HEK293T (cell line): ENCODE measurements around the gene OTUB1.
"Not testable (repeated sequence)": the region's sequence is repeated elsewhere in the genome, so short reads cannot be mapped to it uniquely, and the experiment has no call there.

ENCODE experiments used
- CTCF ChIA-PET: fragments of 350-600 bp; formaldehyde crosslinking; extraction: SDS; loops from one replicate; lab custom pipeline; 2021; ENCODE audit warnings: antibody characterized with exemption, inconsistent platforms; lab: Yijun Ruan, JAX
- POLR2A ChIA-PET: fragments of 350-600 bp; formaldehyde crosslinking; extraction: SDS; loops from one replicate; lab custom pipeline; 2020; ENCODE audit warnings: antibody characterized with exemption, inconsistent platforms; lab: Yijun Ruan, JAX
- DNase-seq: peaks from one replicate; pipeline ENCODE4 v3.0.0; 2012; ENCODE audit warnings: mixed read lengths; ENCODE audit errors: extremely low spot score
- ARNT ChIP-seq: fragments of 450-650 bp; IDR thresholded peaks from 2 replicates; pipeline ENCODE4 v1.6.1; 2017; ENCODE audit warnings: mild to moderate bottlenecking
- BHLHE40 ChIP-seq: fragments of 450-650 bp; IDR thresholded peaks from 2 replicates; pipeline ENCODE4 v1.6.1; 2016; ENCODE audit warnings: mild to moderate bottlenecking, moderate library complexity, borderline replicate concordance
- CTBP1 ChIP-seq: fragments of 450-650 bp; IDR thresholded peaks from 2 replicates; pipeline ENCODE4 v1.6.1; 2016; ENCODE audit warnings: borderline replicate concordance
- ELF4 ChIP-seq: fragments of 450-650 bp; IDR thresholded peaks from 2 replicates; pipeline ENCODE4 v1.6.1; 2017; ENCODE audit warnings: antibody characterized with exemption
- FOXA1 ChIP-seq: fragments of 450-650 bp; IDR thresholded peaks from 2 replicates; pipeline ENCODE4 v1.6.1; 2016; ENCODE audit warnings: mild to moderate bottlenecking
- FOXK2 ChIP-seq: fragments of 450-650 bp; IDR thresholded peaks from 2 replicates; pipeline ENCODE4 v1.6.1; 2016; ENCODE audit warnings: mild to moderate bottlenecking
- FOXM1 ChIP-seq: fragments of 450-650 bp; IDR thresholded peaks from 2 replicates; pipeline ENCODE4 v1.6.1; 2017; ENCODE audit warnings: mild to moderate bottlenecking, borderline replicate concordance
- HDGF ChIP-seq: fragments of 450-650 bp; IDR thresholded peaks from 2 replicates; pipeline ENCODE4 v1.6.1; 2017; ENCODE audit warnings: antibody characterized with exemption, borderline replicate concordance
- L3MBTL2 ChIP-seq: fragments of 450-650 bp; conservative IDR thresholded peaks from 2 replicates; pipeline ENCODE4 v1.6.1; 2016; ENCODE audit warnings: mild to moderate bottlenecking
- LEF1 ChIP-seq: fragments of 450-650 bp; IDR thresholded peaks from 2 replicates; pipeline ENCODE4 v1.6.1; 2017; ENCODE audit warnings: mild to moderate bottlenecking, borderline replicate concordance
- NFRKB ChIP-seq: fragments of 450-650 bp; IDR thresholded peaks from 2 replicates; pipeline ENCODE4 v1.6.1; 2016; ENCODE audit warnings: mild to moderate bottlenecking, moderate library complexity
- SP1 ChIP-seq: fragments of 450-650 bp; IDR thresholded peaks from 2 replicates; pipeline ENCODE4 v1.6.1; 2017
- SUZ12 ChIP-seq: fragments of 450-650 bp; IDR thresholded peaks from 2 replicates; pipeline ENCODE4 v1.6.1; 2016; ENCODE audit warnings: mild to moderate bottlenecking
- TARDBP ChIP-seq: fragments of 450-650 bp; IDR thresholded peaks from 2 replicates; pipeline ENCODE4 v1.6.1; 2016
- ZNF384 ChIP-seq: fragments of 450-650 bp; IDR thresholded peaks from 2 replicates; pipeline ENCODE4 v1.6.1; 2016
- TF ChIP-seq, protein P1 (sequence below): fragments of 450-650 bp; IDR thresholded peaks from 2 replicates; pipeline ENCODE4 v1.6.1; 2016

Gene OTUB1

DNA sequence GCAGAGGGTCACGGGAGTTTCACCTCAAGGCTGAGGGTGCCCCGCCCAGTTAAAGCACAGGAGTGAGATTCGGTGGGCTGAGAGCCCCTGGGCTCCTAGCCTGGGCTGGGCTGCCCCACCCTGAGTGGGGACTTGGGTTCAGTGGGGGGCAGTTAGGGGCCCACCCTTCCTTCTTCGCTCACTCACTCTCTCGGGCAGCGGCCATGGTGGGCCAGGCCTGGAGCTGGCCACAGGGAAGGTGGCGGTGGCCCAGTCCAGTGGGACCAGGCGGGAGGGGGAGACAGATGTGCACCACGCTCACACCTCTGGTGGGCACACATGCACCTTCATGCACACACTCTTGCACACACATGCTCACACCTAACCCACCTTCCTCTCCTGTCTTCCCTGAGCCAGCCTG lies 55.6 kb downstream of the OTUB1 start:
- TF ChIP-seq SP1: no peak
- no peak for TF ChIP-seq FOXA1
- TF ChIP-seq FOXM1: no peak
- POLR2A ChIA-PET: no interaction called here
- DNase-seq: no peak
- CTCF ChIA-PET: interaction anchor here (1.0 to 1.5 kb wide), 2 partner anchors 11 to 108 kb away, joined by 3 to 7 read pairs; no protein-coding TSS in a partner anchor

DNA sequence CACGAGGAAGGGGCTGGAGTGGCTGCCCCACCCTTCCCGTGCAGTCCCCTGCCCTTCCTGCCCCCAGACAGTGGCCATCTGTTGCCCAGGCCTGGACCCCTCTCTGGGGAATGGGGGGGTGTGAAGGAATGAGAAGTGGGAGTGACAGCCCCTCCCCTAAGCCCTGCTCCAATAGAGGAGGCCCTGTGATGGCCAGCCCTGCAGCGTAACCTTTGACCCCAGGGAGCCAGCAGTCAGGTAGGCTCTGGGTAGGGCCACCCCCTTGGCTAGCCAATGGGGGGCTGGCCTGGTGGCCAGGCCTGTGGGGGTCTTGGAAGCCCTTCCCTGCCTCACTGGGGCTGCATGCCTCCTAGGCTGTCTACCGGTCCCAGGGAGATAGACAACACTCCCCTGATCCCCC lies 56.1 kb downstream of the OTUB1 start:
- no peak for DNase-seq
- POLR2A ChIA-PET: no interaction called here
- CTCF ChIA-PET: interaction anchor here (1.0 to 1.5 kb wide), 2 partner anchors 12 to 107 kb away, joined by 3 to 7 read pairs; no protein-coding TSS in a partner anchor
- no peak for TF ChIP-seq FOXA1

DNA sequence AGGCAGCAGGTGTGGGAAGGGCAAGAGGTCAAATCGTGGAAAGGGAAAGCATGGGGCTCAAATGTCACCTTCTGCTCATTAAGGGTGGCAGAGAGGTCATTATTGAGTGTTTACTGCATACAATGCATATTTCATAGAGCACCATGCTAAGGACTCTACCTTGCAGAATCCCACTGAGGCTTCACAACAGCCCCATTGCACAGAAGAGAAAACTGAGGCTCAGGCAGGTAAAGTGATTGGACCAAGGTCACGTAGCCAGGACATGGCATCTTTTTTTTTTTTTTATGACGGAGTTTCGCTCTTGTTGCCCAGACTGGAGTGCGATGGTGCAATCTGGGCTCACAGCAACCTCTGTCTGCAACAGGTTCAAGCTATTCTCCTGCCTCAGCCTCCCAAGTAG lies 57.3 kb downstream of the OTUB1 start:
- CTCF ChIA-PET: no interaction called here

DNA sequence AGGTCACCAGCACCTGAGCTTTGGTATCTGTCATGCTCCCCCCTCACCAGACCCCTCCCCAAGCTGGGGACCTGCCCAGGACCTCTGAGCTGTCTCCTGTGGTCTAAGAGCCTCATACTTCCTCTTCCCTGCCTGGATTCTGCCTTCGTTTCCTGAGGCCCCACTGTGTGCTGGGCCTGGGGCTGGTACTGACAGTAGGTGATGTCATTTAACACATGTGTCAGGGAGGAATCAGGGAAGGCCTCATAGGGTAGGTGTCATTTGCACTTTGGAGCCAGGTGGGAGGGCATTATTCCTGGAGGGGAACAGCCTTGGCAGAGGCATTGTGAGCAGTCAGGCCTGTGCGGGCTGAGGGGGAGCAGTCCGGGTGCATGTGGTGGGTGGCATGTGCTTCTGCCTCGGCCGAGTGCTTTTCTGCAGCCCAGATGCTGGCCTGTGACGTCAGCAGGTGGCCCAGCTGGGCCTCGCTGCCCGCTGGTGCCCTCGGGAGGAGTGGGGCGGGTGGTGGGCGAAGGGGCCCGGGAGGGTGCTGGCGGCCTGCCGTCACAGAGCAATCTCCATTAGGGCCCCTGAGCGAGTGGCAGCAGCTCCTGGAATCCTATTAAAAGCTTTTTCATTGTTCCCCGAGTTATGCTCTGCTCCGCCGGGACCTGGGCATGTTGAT lies 58.6 kb downstream of the OTUB1 start:
- CTCF ChIA-PET: no interaction called here
- no peak for DNase-seq
- POLR2A ChIA-PET: interaction anchor here (0.6 kb wide), 1 partner anchor 13 kb away, joined by 3 read pairs; no protein-coding TSS in a partner anchor
- TF ChIP-seq ZNF384: no peak
- no peak for TF ChIP-seq HDGF
- TF ChIP-seq CTBP1: no peak
- no peak for TF ChIP-seq ARNT
- TF ChIP-seq NFRKB: no peak
- no peak for TF ChIP-seq FOXA1

More for the DNA sequence above, 57.3 kb downstream of the OTUB1 start:
- TF ChIP-seq TARDBP (no peak), FOXM1 (no peak), LEF1 (no peak), SP1 (no peak), ZNF384 (no peak), FOXK2 (no peak), CTBP1 (no peak), ELF4 (no peak), L3MBTL2 (no peak), ARNT (no peak), SUZ12 (no peak), NFRKB (no peak), HDGF (no peak), BHLHE40 (no peak), FOXA1 (no peak)
- TF ChIP-seq, protein P1, sequence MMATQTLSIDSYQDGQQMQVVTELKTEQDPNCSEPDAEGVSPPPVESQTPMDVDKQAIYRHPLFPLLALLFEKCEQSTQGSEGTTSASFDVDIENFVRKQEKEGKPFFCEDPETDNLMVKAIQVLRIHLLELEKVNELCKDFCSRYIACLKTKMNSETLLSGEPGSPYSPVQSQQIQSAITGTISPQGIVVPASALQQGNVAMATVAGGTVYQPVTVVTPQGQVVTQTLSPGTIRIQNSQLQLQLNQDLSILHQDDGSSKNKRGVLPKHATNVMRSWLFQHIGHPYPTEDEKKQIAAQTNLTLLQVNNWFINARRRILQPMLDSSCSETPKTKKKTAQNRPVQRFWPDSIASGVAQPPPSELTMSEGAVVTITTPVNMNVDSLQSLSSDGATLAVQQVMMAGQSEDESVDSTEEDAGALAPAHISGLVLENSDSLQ: no peak
- POLR2A ChIA-PET: no interaction called here
- DNase-seq: no peak

DNA sequence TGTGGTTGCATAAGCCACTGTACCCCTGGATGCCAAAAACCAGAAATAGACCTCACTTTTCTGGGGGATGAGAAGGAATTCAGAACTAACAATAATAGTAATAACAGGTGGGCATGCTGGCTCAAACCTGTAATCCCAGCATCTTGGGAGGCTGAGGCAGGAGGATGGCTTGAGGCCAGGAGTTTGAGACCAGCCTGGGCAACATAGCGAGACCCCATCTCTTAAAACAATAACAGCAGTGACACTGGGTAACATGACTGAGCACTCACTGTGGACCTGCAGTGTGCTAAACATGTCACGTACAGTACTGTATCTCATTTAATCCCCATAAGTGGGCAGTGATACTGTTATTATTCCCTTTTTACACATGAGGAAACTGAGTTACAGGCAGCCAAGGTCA lies 59.5 kb downstream of the OTUB1 start:
- no peak for DNase-seq
- ChIA-PET POLR2A (no interaction called here), CTCF (interaction anchor here (1.0 kb wide), 1 partner anchor 216 kb away, joined by 3 read pairs; no protein-coding TSS in a partner anchor)
- TF ChIP-seq ZNF384 (no peak), NFRKB (no peak), SUZ12 (no peak), L3MBTL2 (no peak), CTBP1 (no peak), FOXK2 (no peak), FOXM1 (no peak), ELF4 (no peak), LEF1 (no peak), TARDBP (no peak), BHLHE40 (no peak), SP1 (no peak)
- TF ChIP-seq, protein P1: no peak

DNA sequence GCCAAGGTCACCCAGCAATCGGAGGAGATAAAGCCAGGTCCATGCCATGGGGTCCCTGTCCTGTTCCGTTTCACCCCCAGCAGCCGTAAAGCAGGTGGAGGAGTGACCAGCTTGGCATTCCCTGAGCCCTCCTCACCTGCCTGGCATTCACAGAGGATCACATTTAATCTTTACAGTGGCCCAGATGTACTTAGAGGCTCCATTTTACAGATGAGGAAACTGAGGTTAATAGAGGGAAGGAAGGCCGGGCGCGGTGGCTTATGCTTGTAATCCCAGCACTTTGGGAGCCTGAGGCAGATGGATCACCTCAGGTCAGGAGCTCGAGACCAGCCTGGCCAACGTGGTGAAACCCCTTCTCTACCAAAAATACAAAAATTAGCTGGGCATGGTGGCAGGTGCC lies 61.1 kb downstream of the OTUB1 start:
- CTCF ChIA-PET, DNase-seq, POLR2A ChIA-PET: not testable (repeated sequence)
